LNCaP clone FGC (cell line): ENCODE measurements around the gene SIK3.
A peak's percentile ranks its signal among the peaks of the same experiment; 100 is the strongest.

ENCODE experiments used
- DNase-seq: peaks from one replicate; pipeline ENCODE4 v3.0.0-alpha.2; 2011; ENCODE audit warnings: low read depth
- H3K4me3 ChIP-seq: 2 replicates; pipeline ENCODE4 v1.5.1; 2011; ENCODE audit warnings: mild to moderate bottlenecking, low read depth, low read length, control low read depth
- CTCF ChIP-seq: IDR thresholded peaks from 2 replicates; pipeline ENCODE4 v1.5.1; 2012; ENCODE audit warnings: mild to moderate bottlenecking; ENCODE audit not compliant: control insufficient read depth, insufficient read depth; ENCODE audit errors: extremely low read depth

Gene SIK3

GRCh38 chr11:116885951-116886655 lies 212.1 kb downstream of the SIK3 start:
- no peak for TF ChIP-seq CTCF
- DNase-seq = no peak

GRCh38 chr11:116882386-116882785 lies 215.8 kb downstream of the SIK3 start:
- H3K4me3 ChIP-seq = no peak overlapping the region
- TF ChIP-seq CTCF = no peak
- no peak for DNase-seq

More at GRCh38 chr11:116885951-116886655, 212.1 kb downstream of the SIK3 start:
- H3K4me3 ChIP-seq = no peak overlapping the region

GRCh38 chr11:116881143-116881542 lies 217.1 kb downstream of the SIK3 start:
- DNase-seq = no peak
- no peak overlapping the region for H3K4me3 ChIP-seq
- TF ChIP-seq CTCF = no peak

- H3K4me3 ChIP-seq = no peak overlapping the region
- peak; percentile 76 for TF ChIP-seq CTCF
- peak; percentile 30 for DNase-seq
These were observed 218.2 kb downstream of the SIK3 start for GRCh38 chr11:116879800-116880625.

GRCh38 chr11:116876656-116877055 lies 221.6 kb downstream of the SIK3 start:
- H3K4me3 ChIP-seq = no peak overlapping the region
- no peak for TF ChIP-seq CTCF
- no peak for DNase-seq

- no peak overlapping the region for H3K4me3 ChIP-seq
- no peak for TF ChIP-seq CTCF
- no peak for DNase-seq
These were observed 223.0 kb downstream of the SIK3 start for GRCh38 chr11:116875194-116875593.
